ENCODE measurements around the gene ARHGEF28. TPM values are rescaled to one million over a fixed set of nuclear protein-coding genes. Genes with fewer than 3 reads are reported as not detected.

Gene ARHGEF28
- total and polyA plus RNA-seq, 5 experiments from 2014 or later = 0.52 TPM; not detected in 4

DNA sequence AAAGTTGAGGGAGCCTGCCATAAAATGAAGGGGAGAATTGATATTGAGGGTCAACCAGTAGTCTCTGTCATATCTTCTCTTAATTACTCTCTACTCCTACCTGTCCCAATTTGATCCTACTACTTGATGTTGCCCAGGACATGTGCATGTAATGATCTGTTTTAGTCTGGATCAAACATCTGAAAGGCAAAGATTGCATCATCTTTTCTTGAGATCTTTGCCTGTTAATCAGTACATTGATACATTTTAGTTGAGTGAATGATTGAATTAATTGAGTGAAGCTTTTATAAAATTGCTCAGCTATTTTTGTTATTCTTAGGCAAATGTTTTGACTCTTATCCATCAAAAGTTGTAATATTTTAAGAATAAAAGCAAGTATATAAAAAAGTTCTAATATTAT is 21.7 kb downstream of the ARHGEF28 start:
- Mint-ChIP-seq H3K27me3 (peaks cover 14 to 31% (median 23%) of the 10 kb centered on the region in 5 donors), H3K9me3 (no peaks in the 10 kb centered on the region), H3K4me3 (no peak overlapping the region), H3K4me1 (no peaks in the 10 kb centered on the region), H3K36me3 (no peaks in the 10 kb centered on the region), H3K27ac (no peak overlapping the region)
- ATAC-seq (no peak), DNase-seq (no peak)
- POLR2A ChIA-PET = no interaction called here

DNA sequence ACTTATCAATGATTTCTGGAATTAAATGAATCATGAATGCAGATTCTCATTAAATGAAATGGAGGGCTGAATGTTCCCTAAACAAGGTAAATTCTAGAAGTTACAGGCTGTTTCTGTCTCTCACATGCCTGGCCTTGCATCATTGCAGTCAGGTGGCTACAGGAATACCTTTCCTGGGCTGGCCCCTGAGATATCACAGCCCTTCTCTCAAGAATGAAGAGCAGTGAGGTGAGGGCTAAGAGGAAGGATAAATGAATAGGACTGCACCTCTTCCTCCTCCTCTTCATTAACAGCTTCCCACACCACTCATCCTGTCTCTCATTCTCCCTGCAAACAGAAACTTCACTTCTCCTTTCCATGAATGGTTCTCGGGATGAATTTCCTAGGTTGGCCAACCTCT is 22.5 kb downstream of the ARHGEF28 start:
- no peak overlapping the region for H3K27ac Mint-ChIP-seq
- H3K36me3 Mint-ChIP-seq = no peaks in the 10 kb centered on the region
- POLR2A ChIA-PET = no interaction called here
- peaks cover 14 to 31% (median 23%) of the 10 kb centered on the region in 5 donors for H3K27me3 Mint-ChIP-seq
- ATAC-seq (no peak), DNase-seq (no peak)
- no peak overlapping the region for H3K4me3 Mint-ChIP-seq
- no peaks in the 10 kb centered on the region for H3K4me1 Mint-ChIP-seq
- H3K9me3 Mint-ChIP-seq = no peaks in the 10 kb centered on the region

DNA sequence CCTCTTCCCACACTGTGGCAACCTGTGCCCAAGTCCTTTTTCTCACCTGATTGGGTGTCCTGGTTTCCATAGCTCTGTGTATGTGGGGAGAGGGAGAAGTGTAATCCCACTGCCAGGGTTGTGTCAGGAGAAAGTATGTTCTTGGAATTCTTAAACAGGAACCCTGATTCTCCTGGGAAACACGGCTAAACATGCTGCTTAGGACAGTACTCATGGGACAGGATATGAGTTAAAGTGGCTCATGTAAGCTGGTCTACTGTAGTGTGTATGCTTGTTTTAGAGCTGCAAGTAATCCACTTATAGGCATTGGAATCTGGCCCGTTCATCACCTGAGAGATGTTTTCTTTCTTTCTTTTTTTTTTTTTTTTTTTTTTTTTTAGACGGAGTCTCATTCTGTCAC is 23.9 kb downstream of the ARHGEF28 start:
- POLR2A ChIA-PET = no interaction called here
- Mint-ChIP-seq H3K9me3 (no peaks in the 10 kb centered on the region), H3K4me3 (no peak overlapping the region), H3K36me3 (no peaks in the 10 kb centered on the region), H3K27ac (no peak overlapping the region), H3K4me1 (no peaks in the 10 kb centered on the region), H3K27me3 (peaks cover 10 to 29% (median 19%) of the 10 kb centered on the region in 5 donors)
- ATAC-seq (no peak), DNase-seq (no peak)

- no peaks in the 10 kb centered on the region for H3K9me3 Mint-ChIP-seq
- no peaks in the 10 kb centered on the region for H3K36me3 Mint-ChIP-seq
- no peak for DNase-seq
- no peak overlapping the region for H3K4me3 Mint-ChIP-seq
- POLR2A ChIA-PET = no interaction called here
- ATAC-seq = no peak
- H3K4me1 Mint-ChIP-seq = no peaks in the 10 kb centered on the region
- H3K27ac Mint-ChIP-seq = no peak overlapping the region
- H3K27me3 Mint-ChIP-seq = peaks cover 7 to 16% (median 13%) of the 10 kb centered on the region in 5 donors
These were observed 26.4 kb downstream of the ARHGEF28 start for GRCh38 chr5:73652391-73652790.

- no peaks in the 10 kb centered on the region for H3K9me3 Mint-ChIP-seq
These were observed 28.3 kb downstream of the ARHGEF28 start for GRCh38 chr5:73654171-73654811.

DNA sequence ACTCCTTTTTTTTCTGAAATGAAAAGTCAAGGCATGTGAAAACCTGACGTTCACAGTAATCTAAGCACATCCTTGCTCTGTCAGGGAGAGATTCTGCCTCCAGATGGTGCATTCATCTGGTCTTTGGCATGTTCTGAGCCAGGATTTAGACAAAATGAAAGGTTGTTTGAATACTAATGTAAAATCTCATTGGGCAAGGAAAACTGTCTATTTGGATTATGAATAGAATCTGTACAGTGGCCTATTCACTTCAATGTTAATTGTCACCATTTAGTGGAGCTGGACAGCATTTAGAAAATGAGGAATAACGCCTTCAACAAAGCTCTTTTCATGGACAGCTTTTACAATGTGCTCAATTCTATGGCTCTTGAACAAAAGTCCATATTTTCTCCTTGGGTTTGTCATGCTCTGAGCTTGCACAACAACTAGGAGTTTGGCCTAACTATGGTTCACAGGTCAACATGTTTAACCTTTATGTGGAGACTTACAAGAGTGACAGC is 28.9 kb downstream of the ARHGEF28 start:
- Mint-ChIP-seq H3K9me3 (no peaks in the 10 kb centered on the region), H3K27me3 (peaks cover 1 to 8% (median 5%) of the 10 kb centered on the region in 5 donors), H3K4me3 (no peak overlapping the region), H3K4me1 (no peaks in the 10 kb centered on the region), H3K27ac (no peak overlapping the region), H3K36me3 (no peaks in the 10 kb centered on the region)
- POLR2A ChIA-PET = no interaction called here
- ATAC-seq = no peak
- DNase-seq = no peak

More at GRCh38 chr5:73654171-73654811, 28.3 kb downstream of the ARHGEF28 start:
- peaks cover 5 to 11% (median 6%) of the 10 kb centered on the region in 5 donors for H3K27me3 Mint-ChIP-seq
- no peaks in the 10 kb centered on the region for H3K36me3 Mint-ChIP-seq
- H3K27ac Mint-ChIP-seq = no peak overlapping the region
- no peaks in the 10 kb centered on the region for H3K4me1 Mint-ChIP-seq
- no peak for DNase-seq
- POLR2A ChIA-PET = no interaction called here
- no peak for ATAC-seq
- no peak overlapping the region for H3K4me3 Mint-ChIP-seq

GRCh38 chr5:73655521-73656160 is 29.6 kb downstream of the ARHGEF28 start:
- POLR2A ChIA-PET = no interaction called here
- Mint-ChIP-seq H3K4me1 (no peaks in the 10 kb centered on the region), H3K36me3 (no peaks in the 10 kb centered on the region), H3K9me3 (no peaks in the 10 kb centered on the region), H3K4me3 (no peak overlapping the region), H3K27ac (no peak overlapping the region), H3K27me3 (peaks cover 0 to 11% (median 4%) of the 10 kb centered on the region in 5 donors)
- DNase-seq (no peak), ATAC-seq (no peak)

DNA sequence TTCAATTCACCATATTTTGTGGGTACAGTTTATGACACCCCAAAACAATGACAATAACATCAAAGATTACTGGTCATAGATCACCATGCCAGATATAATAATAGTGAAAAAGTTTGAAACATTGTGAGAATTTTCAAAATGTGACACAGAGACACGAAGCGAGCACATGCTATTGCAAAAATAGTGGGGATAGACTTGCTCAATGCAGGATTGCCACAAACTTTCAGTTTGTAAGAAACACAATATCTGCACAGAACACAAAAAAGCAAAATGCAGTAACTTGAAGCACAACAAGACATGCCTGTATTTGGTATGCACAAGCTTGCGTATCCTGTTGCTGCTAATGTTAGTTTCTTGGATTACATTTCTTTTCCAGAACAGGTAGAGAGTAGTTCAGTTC is 35.8 kb downstream of the ARHGEF28 start:
- H3K9me3 Mint-ChIP-seq = no peaks in the 10 kb centered on the region
- H3K4me3 Mint-ChIP-seq = no peak overlapping the region
- H3K27me3 Mint-ChIP-seq = peaks cover 0 to 19% (median 12%) of the 10 kb centered on the region in 5 donors
- DNase-seq (no peak), ATAC-seq (no peak)
- POLR2A ChIA-PET = no interaction called here
- H3K36me3 Mint-ChIP-seq = no peaks in the 10 kb centered on the region
- peaks cover 0 to 4% (median 0%) of the 10 kb centered on the region in 4 donors for H3K4me1 Mint-ChIP-seq
- H3K27ac Mint-ChIP-seq = no peak overlapping the region

DNA sequence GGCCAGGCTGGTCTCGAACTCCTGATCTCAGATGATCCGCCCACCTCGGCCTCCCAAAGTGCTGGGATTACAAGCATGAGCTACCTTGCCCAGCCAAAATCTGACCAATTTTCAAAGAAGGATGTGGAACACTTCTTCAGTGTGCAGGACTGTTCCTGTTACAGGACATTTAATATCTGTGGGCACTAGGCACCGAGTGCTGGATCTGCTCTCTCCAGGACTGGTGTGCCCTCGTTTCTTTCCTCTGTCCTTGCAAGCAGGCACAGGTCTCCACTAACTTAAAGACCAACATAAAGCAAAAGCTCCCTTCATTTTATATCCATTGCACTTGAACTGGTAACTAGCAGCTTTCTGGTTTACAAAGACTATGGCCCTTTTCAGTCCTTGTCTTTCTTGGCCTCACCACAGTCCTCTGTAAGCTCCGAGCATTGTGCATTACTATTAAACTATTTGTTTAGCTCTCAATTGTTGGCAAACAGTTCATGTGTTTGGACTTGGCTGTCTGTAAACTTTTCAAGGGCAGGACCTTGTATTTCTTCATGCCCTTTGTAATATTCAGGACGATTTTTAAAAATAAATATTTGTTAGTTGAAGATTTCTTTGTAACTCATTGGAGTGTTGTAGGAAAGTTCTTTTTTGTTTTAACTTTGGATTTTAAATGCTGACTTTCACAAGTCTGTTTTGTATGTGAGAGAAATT is 37.3 kb downstream of the ARHGEF28 start:
- H3K27ac Mint-ChIP-seq = no peak overlapping the region
- H3K4me1 Mint-ChIP-seq = peaks cover 0 to 15% (median 0%) of the 10 kb centered on the region in 4 donors
- H3K4me3 Mint-ChIP-seq = no peak overlapping the region
- H3K27me3 Mint-ChIP-seq = peaks cover 0 to 19% (median 12%) of the 10 kb centered on the region in 5 donors
- no peaks in the 10 kb centered on the region for H3K36me3 Mint-ChIP-seq
- no peaks in the 10 kb centered on the region for H3K9me3 Mint-ChIP-seq
- DNase-seq = no peak
- POLR2A ChIA-PET = no interaction called here
- ATAC-seq = no peak

GRCh38 chr5:73663860-73664240 is 37.9 kb downstream of the ARHGEF28 start:
- DNase-seq = no peak
- Mint-ChIP-seq H3K27ac (no peak overlapping the region), H3K36me3 (no peaks in the 10 kb centered on the region), H3K4me1 (peaks cover 0 to 20% (median 0%) of the 10 kb centered on the region in 4 donors), H3K9me3 (no peaks in the 10 kb centered on the region), H3K27me3 (peaks cover 0 to 19% (median 12%) of the 10 kb centered on the region in 5 donors), H3K4me3 (no peak overlapping the region)
- POLR2A ChIA-PET = no interaction called here
- ATAC-seq = no peak

DNA sequence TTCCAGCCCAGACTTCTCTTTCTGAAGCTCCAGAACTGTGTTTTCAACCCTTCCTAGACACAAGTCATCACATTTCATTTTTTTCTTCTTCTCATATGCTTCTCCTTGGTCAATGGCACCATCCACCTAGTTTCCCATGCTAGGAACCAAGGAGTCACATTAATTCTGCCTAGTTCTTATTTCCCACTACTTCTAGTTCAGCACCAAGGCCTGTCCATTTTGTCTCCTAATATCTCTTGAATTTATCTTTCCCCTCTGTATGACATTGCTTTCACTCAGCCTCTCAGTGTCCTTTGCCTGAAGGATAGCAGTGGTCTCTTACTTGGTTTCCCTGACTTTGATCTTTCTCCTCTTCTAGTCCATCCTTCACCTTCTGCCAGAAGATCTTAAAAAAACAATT is 38.8 kb downstream of the ARHGEF28 start:
- no peaks in the 10 kb centered on the region for H3K36me3 Mint-ChIP-seq
- H3K9me3 Mint-ChIP-seq = no peaks in the 10 kb centered on the region
- no peak overlapping the region for H3K27ac Mint-ChIP-seq
- POLR2A ChIA-PET = no interaction called here
- peaks cover 0 to 19% (median 12%) of the 10 kb centered on the region in 5 donors for H3K27me3 Mint-ChIP-seq
- H3K4me1 Mint-ChIP-seq = peaks cover 0 to 20% (median 0%) of the 10 kb centered on the region in 4 donors
- H3K4me3 Mint-ChIP-seq = no peak overlapping the region
- no peak for ATAC-seq
- no peak for DNase-seq

- DNase-seq = no peak
These were observed 40.9 kb downstream of the ARHGEF28 start for GRCh38 chr5:73666891-73667290.

DNA sequence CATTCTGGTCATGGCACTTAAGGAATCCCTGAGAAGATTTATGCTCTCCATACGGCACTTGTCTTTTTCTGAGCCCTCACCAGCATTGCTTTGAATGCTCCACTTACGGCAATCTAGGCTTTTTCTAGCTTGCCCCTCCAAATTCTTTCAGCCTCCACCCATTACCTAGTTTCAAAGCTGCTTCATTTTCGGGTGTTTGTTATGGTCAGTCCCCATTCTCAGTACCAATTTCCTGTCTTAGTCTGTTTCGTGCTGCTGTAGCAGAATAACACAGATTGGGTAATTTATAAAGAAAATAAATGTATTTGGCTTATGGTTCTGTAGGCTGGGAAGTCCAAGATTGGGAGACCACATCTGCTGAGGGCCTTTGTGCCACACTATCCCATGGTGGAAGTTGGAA is 42.0 kb downstream of the ARHGEF28 start:
- no peak for ATAC-seq
- H3K9me3 Mint-ChIP-seq = no peaks in the 10 kb centered on the region
- H3K4me1 Mint-ChIP-seq = peaks cover 0 to 20% (median 0%) of the 10 kb centered on the region in 4 donors
- no peak overlapping the region for H3K4me3 Mint-ChIP-seq
- DNase-seq = no peak
- H3K27ac Mint-ChIP-seq = no peak overlapping the region
- no peaks in the 10 kb centered on the region for H3K36me3 Mint-ChIP-seq
- H3K27me3 Mint-ChIP-seq = peaks cover 7 to 18% (median 12%) of the 10 kb centered on the region in 5 donors
- POLR2A ChIA-PET = no interaction called here

More at GRCh38 chr5:73666891-73667290, 40.9 kb downstream of the ARHGEF28 start:
- POLR2A ChIA-PET = no interaction called here
- no peak for ATAC-seq
- Mint-ChIP-seq H3K9me3 (no peaks in the 10 kb centered on the region), H3K27ac (no peak overlapping the region), H3K36me3 (no peaks in the 10 kb centered on the region), H3K4me3 (no peak overlapping the region), H3K27me3 (peaks cover 6 to 17% (median 12%) of the 10 kb centered on the region in 5 donors), H3K4me1 (peaks cover 0 to 20% (median 0%) of the 10 kb centered on the region in 4 donors)

Measured in naive thymus-derived CD8-positive, alpha-beta T cell (primary cell).